ENCODE results near the gene CNGB1.

DNA sequence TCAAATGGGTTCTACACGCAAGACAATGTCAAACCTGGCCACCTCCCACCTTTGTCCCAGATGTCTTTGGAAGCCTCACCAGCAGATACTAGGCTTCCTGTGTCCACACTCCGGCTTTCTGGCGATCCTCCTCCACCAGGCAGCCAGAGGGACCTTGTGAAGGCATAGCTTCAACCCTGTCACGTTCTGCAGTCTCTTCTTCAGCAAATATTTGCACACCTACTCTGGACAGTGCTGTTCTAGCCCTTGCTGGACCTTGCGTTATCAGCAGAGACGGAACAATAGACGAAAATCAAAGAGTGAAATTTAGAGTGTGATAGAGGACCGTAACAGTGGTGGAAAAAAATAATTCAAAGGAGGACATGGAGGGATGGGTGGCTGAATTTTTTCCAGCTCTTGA is 130.1 kb downstream of the CNGB1 start:
- TF ChIP-seq, protein P1, sequence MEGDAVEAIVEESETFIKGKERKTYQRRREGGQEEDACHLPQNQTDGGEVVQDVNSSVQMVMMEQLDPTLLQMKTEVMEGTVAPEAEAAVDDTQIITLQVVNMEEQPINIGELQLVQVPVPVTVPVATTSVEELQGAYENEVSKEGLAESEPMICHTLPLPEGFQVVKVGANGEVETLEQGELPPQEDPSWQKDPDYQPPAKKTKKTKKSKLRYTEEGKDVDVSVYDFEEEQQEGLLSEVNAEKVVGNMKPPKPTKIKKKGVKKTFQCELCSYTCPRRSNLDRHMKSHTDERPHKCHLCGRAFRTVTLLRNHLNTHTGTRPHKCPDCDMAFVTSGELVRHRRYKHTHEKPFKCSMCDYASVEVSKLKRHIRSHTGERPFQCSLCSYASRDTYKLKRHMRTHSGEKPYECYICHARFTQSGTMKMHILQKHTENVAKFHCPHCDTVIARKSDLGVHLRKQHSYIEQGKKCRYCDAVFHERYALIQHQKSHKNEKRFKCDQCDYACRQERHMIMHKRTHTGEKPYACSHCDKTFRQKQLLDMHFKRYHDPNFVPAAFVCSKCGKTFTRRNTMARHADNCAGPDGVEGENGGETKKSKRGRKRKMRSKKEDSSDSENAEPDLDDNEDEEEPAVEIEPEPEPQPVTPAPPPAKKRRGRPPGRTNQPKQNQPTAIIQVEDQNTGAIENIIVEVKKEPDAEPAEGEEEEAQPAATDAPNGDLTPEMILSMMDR (IDR thresholded peaks at IDR 0.05; ENCODE audit: poor library complexity), result no peak
- no peak for TF ChIP-seq EZH2phosphoT487 (IDR thresholded peaks at IDR 0.05; ENCODE audit: low read depth, severe bottlenecking, unreplicated experiment)
- TF ChIP-seq EZH2 (IDR thresholded peaks at IDR 0.05; ENCODE audit: borderline replicate concordance), result no peak
